DOHH2 (cell line): ENCODE data around the gene KITLG.

Experiments
- H3F3A ChIP-seq: fragments of 200-600 bp; sonication (generic), shearing (Covaris generic); 2 replicates; pipeline ENCODE4 v1.6.0; 2016; ENCODE audit warnings: antibody characterized with exemption, mild to moderate bottlenecking; ENCODE audit not compliant: control insufficient read depth, insufficient read depth
- H3K27ac ChIP-seq: fragments of 200-600 bp; sonication (generic); 2 replicates; pipeline ENCODE4 v1.5.1; 2014; ENCODE audit warnings: low read depth, mild to moderate bottlenecking, low read length, moderate library complexity
- H3K27me3 ChIP-seq: fragments of 200-600 bp; sonication (generic); 2 replicates; pipeline ENCODE4 v1.6.1; 2014; ENCODE audit warnings: mild to moderate bottlenecking, low read length, mixed read lengths; ENCODE audit not compliant: control insufficient read depth
- H3K36me3 ChIP-seq: fragments of 200-600 bp; sonication (generic); 2 replicates; pipeline ENCODE4 v1.6.1; 2014; ENCODE audit warnings: mild to moderate bottlenecking, low read length, moderate library complexity, mixed read lengths; ENCODE audit not compliant: control insufficient read depth
- H3K4me1 ChIP-seq: fragments of 200-600 bp; sonication (generic); 2 replicates; pipeline ENCODE4 v1.6.1; 2014; ENCODE audit warnings: mild to moderate bottlenecking, low read length, mixed read lengths; ENCODE audit not compliant: control insufficient read depth
- H3K4me2 ChIP-seq: fragments of 200-600 bp; sonication (generic); 2 replicates; pipeline ENCODE4 v1.6.0; 2014; ENCODE audit warnings: mild to moderate bottlenecking, low read length, moderate library complexity
- H3K4me3 ChIP-seq: fragments of 200-600 bp; sonication (generic); 2 replicates; pipeline ENCODE4 v1.5.1; 2014; ENCODE audit warnings: mild to moderate bottlenecking, low read length, mixed read lengths
- H3K79me2 ChIP-seq: fragments of 200-600 bp; sonication (generic); 2 replicates; pipeline ENCODE4 v1.6.1; 2014; ENCODE audit warnings: mild to moderate bottlenecking, low read length, mixed read lengths; ENCODE audit not compliant: control insufficient read depth
- H3K9me2 ChIP-seq: fragments of 200-600 bp; sonication (generic); replicated peaks from 2 replicates; pipeline ENCODE4 v1.6.1; 2014; ENCODE audit warnings: mild to moderate bottlenecking, low read length, mixed read lengths; ENCODE audit not compliant: control insufficient read depth
- H3K9me3 ChIP-seq: fragments of 200-600 bp; sonication (generic); 2 replicates; pipeline ENCODE4 v1.6.1; 2014; ENCODE audit warnings: antibody characterized with exemption, low read length, mixed read lengths; ENCODE audit not compliant: control insufficient read depth, insufficient read depth
- H4K20me1 ChIP-seq: fragments of 200-600 bp; sonication (generic); 2 replicates; pipeline ENCODE4 v1.6.0; 2014; ENCODE audit warnings: low read depth, mild to moderate bottlenecking, antibody characterized with exemption, low read length, moderate library complexity; ENCODE audit not compliant: control insufficient read depth, insufficient read depth
- EZH2phosphoT487 ChIP-seq: fragments of 200-600 bp; sonication (generic); IDR thresholded peaks from 2 replicates; pipeline ENCODE4 v1.6.1; 2017; ENCODE audit warnings: borderline replicate concordance, mild to moderate bottlenecking, antibody characterized with exemption, low read length, moderate library complexity, mixed read lengths
- TF ChIP-seq, protein P1 (sequence below): fragments of 200-600 bp; sonication (generic); IDR thresholded peaks from one replicate; pipeline ENCODE4 v1.5.1; 2014; ENCODE audit warnings: antibody characterized with exemption, mild to moderate bottlenecking, low read depth, low read length; ENCODE audit not compliant: poor library complexity, severe bottlenecking

Gene KITLG

GRCh38 chr12:88590851-88591250, 10.6 kb upstream of the KITLG start:
- Histone ChIP-seq H3K36me3 (no peaks in the 10 kb centered on the region), H3K79me2 (no peaks in the 10 kb centered on the region), H3K27me3 (no peaks in the 10 kb centered on the region), H3K4me1 (no peaks in the 10 kb centered on the region), H3K9me3 (no peaks in the 10 kb centered on the region), H3K4me3 (no peak overlapping the region), H3K4me2 (no peak overlapping the region), H3F3A (no peaks in the 10 kb centered on the region), H3K27ac (no peak overlapping the region), H4K20me1 (no peaks in the 10 kb centered on the region), H3K9me2 (no peaks in the 10 kb centered on the region)
- TF ChIP-seq, protein P1, sequence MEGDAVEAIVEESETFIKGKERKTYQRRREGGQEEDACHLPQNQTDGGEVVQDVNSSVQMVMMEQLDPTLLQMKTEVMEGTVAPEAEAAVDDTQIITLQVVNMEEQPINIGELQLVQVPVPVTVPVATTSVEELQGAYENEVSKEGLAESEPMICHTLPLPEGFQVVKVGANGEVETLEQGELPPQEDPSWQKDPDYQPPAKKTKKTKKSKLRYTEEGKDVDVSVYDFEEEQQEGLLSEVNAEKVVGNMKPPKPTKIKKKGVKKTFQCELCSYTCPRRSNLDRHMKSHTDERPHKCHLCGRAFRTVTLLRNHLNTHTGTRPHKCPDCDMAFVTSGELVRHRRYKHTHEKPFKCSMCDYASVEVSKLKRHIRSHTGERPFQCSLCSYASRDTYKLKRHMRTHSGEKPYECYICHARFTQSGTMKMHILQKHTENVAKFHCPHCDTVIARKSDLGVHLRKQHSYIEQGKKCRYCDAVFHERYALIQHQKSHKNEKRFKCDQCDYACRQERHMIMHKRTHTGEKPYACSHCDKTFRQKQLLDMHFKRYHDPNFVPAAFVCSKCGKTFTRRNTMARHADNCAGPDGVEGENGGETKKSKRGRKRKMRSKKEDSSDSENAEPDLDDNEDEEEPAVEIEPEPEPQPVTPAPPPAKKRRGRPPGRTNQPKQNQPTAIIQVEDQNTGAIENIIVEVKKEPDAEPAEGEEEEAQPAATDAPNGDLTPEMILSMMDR = no peak
- no peak for TF ChIP-seq EZH2phosphoT487

DNA sequence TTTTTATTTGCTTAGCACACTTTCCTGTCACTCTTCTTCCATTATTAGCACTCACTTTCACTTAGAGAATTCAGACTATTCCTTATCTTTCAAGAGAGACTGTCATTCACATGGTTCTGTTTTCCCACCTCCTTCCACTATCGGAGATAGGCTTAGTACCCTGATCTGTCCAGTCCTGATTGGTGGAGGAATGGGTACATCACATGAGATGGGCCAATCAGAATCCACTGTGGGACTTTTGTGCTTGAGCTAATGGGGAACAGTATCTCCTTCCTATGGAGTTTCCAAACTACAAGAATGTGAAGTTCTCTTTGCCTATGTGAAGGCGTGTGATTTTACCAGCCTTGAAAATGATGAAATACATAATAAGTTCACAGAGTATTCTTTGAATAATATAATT, 4.8 kb upstream of the KITLG start:
- Histone ChIP-seq H3K4me1 (no peaks in the 10 kb centered on the region), H3K36me3 (no peaks in the 10 kb centered on the region), H3K27me3 (no peaks in the 10 kb centered on the region), H4K20me1 (no peaks in the 10 kb centered on the region), H3K27ac (no peak overlapping the region), H3K4me2 (no peak overlapping the region), H3K9me2 (no peaks in the 10 kb centered on the region), H3K79me2 (no peaks in the 10 kb centered on the region), H3K9me3 (no peaks in the 10 kb centered on the region; the same call in 1 of the 2 replicates), H3F3A (no peaks in the 10 kb centered on the region), H3K4me3 (no peak overlapping the region)
- TF ChIP-seq, protein P1 = no peak
- TF ChIP-seq EZH2phosphoT487 = no peak

DNA sequence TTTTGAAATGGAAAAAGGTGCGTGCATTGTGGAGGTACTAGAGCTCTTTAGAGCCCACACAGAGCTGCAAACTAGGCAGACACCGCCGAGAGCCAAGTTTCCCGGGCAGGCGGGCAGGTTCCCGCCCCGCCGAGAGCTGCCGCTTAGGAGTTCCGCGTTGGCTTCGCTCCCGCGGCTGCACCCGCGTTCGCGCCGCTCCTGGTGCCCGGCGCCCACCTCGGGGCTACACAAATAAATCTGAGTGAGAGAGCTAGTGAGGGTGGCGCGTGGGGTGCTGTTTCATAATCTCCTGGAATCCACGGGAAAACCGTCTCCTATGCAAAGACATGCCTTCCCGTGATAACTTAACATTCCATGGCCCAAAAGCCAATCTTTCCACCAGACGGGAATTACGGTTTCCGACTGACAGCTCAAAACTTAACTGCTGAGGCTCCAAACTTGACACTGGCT, 645 bp downstream of the KITLG start:
- Histone ChIP-seq H3K4me1 (no peaks in the 10 kb centered on the region), H4K20me1 (no peaks in the 10 kb centered on the region), H3K9me2 (no peaks in the 10 kb centered on the region), H3K27me3 (no peaks in the 10 kb centered on the region), H3K9me3 (no peaks in the 10 kb centered on the region), H3K79me2 (no peaks in the 10 kb centered on the region), H3K4me2 (no peak overlapping the region), H3F3A (no peaks in the 10 kb centered on the region), H3K4me3 (no peak overlapping the region), H3K27ac (no peak overlapping the region), H3K36me3 (no peaks in the 10 kb centered on the region)
- TF ChIP-seq, protein P1 = no peak
- TF ChIP-seq EZH2phosphoT487 = no peak

- H3K4me2 ChIP-seq = no peak overlapping the region
Observed at GRCh38 chr12:88579161-88579517, 1.1 kb downstream of the KITLG start.

More at GRCh38 chr12:88579161-88579517, 1.1 kb downstream of the KITLG start:
- Histone ChIP-seq H3K79me2 (no peaks in the 10 kb centered on the region), H3K36me3 (no peaks in the 10 kb centered on the region), H3F3A (no peaks in the 10 kb centered on the region), H3K27me3 (no peaks in the 10 kb centered on the region), H3K9me3 (no peaks in the 10 kb centered on the region), H3K4me1 (no peaks in the 10 kb centered on the region), H3K4me3 (no peak overlapping the region), H3K27ac (no peak overlapping the region), H3K9me2 (no peaks in the 10 kb centered on the region), H4K20me1 (no peaks in the 10 kb centered on the region)
- TF ChIP-seq, protein P1 = no peak
- TF ChIP-seq EZH2phosphoT487 = no peak
